NCI-H2227 (cell line): ENCODE results near the gene ULK2.

Experiments used
- DNase-seq: peaks from one replicate; lab custom pipeline; 2025; ENCODE audit not compliant: unreplicated experiment; lab: John Stamatoyannopoulos, UW

Gene ULK2

DNA sequence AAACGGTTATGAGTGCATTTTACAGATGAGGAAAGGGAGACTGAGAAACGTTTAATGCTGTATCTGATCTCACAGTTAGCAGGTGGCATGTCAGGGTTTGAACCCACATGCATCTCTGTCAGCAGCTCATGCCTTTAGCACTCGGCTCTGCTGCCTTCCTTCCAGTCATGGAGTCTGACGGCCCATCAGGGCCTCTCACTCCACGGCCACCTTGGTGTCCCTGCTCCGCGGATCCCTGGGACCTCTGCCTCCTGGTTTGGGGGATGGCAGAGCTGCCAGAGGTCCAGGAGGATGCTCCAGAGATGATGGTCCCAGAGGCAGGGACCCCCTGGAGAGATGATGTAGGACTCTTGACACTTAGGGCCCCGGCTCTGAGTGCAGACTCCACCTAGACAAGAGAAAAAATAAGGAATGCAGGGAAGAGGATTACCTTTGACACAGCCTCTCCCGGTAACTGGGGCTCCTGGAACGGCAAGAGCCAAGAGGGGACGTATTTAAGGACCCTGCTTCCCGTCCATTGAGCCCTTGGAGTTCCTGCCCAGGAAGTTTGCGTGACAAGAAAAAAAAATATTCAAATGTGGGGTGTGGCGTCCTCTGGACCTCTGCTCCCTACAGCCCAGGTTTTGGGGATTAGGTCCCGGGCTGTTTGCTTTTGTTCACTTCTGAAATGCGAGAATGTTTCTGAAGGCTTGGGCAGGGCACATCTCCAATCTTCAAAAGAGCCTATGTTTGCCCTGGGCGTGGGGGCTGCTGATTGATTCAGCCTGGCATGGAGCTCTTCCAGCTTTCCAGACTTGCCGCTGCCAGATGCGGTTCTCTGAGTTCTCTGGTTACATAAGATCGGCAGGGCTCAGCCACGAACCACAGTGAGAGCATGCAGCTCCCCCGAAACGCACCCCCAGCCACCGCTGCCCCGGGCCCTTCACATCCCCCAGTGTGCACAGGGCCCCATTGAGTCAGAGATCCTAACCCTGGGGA is 119.6 kb downstream of the ULK2 start, which contains the start of gene ALDH3A1:
Gene ALDH3A1 (minus strand): TSS at position 470 of the 978 bp plus-strand sequence. CDS start 3,169 bp downstream, outside the sequence.
- no peak for DNase-seq

DNA sequence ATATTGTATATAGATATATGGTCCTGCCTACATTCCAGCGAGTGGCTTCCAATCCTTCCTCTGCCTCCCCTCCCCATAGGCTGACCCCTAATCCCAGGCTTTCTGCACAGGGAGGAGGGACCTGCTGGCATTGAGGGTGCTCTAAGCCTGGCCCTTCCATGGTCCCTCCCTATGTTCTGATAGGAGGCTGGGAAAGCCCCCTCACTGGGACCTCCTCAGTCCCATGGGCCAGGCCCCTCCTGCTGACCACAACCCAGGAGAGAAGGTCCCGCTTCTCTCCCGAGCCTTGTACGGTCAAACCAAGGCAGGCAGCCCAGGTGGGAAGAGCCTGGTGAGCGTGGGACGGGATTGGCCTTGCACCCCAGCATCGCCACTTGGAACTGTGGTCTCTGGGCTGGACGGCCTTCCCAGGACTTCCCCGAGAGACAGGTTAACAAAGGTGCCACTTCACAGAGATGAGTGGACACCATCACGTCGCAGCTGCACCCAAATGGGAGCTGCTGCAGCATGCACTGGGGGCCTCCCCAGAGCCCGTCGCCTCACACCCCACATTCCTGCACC is 120.5 kb downstream of the ULK2 start:
- DNase-seq = no peak

DNA sequence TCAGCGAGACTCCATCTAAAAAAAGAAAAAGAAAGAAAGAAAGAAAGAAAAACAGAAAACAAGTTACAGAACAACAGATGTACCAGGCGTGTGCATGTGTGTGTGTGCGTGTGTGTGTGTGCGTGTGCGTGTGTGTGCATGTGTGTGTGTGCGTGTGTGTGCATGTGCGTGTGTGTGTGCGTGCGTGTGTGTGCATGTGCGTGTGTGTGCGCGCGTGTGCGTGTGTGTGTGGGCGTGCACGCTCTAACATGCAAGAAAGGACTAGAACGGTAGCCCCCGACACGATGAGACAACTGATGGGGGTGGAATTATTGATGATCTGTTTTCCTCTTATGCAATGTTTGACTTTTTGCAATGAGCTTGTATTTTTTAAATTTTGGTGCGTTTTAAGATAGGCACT is 121.2 kb downstream of the ULK2 start:
- DNase-seq = no peak

DNA sequence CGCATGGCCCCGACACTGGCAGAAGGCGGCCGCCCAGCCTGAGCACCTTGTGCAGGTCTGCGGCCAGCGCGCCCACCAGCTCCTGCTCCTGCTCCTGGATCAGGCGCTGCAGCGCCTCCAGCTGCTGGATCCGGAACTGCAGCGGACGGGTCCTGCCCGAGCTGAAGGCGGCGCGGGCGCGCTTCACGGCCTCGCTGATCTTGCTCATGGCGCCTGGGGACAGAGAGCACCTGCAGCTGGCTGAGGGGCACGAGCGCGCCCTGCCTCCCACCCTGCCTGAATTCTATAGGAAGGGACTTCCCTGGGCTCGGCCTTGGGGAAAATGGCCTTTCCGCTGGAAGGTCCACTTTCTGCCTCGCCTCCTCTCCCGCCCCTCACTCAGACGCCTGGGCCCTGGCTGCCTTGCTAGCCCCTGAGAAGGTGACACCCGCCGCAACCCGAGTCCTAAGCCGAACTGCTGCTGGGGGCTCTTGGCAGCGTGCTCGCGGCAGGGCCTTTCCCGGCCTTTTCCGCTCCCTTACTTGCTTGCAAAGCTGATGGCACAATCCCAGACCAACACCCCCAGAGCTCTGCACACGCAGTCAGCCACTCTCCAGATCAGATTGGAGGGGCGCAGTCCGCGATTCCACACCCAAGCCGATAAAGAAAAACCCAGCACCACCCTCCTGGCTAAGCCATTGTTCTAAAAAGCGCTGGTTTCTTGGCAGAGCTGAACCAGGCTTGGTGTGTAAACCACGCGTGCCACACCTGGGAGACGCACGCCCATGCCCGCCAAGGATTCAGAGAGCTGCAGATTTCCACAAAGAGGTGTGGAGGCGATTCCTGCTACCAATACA is 122.6 kb downstream of the ULK2 start:
- peak; percentile 88 for DNase-seq

DNA sequence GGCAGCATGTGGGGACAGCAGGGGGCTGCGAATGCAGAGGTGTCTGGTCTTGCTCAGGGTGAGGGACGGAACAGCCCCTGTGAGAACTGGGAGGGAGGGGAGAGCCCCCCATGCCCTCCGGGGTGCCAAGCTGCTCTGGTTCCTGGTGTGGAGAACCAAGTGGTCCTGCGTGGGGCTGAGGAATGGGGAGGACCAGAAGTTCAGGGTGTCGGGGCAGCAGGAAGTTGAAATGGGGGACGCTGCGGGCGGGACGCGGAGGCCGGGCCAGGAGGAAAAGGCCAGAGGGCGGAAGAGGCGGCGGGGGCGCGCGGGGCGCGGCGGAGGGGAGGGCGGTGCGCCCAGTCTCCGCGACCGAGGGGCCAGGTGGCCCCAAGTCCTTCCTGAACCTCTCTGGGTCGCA is 123.2 kb downstream of the ULK2 start:
- no peak for DNase-seq

DNA sequence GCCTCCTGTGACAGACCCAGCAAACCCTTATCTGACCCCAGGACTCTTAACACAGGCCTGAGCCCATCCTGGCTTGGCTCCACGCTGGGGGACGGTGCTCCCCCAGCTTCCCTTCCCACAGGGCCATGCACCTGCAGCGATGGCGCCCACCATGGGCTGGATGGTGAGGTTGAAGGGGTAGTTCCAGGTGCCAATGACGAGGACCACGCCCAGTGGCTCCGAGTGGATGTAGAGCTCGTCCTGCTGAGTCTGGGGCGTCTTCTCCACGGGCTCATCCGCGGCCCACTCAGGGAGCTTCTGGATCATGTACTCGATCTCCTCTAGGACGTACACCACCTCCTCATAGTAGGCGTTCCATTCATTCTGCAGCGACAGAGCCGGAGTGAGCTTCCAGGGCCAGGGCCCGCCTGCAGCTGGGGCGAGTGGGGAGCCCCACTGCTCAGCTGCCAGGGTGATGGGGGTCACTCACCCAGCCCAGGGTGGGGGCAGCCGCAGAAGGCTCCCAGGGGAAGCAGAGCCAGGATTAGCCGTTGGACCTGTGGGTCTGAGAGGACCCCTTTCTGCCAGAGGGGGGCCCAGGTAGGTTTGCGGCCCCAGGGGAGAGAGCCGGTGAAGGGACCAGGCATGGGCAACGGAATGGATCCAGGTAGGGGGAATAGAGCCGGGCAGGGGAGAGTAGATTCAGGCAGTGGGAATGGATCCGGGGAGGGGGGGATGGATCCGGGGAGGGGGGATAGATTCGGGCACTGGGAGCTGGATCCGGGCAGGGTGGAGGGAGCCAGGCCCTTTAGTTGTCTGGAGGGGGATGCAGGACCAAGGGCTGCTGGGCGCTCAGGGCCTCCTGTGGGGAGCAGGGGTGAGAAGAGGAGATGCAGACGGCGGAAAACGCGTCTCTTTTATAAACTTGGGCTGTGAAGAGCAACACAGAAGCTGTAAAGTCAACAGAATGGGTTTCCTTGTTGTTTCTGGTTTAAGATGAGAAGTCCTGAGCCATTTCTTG is 124.3 kb downstream of the ULK2 start:
- no peak for DNase-seq

DNA sequence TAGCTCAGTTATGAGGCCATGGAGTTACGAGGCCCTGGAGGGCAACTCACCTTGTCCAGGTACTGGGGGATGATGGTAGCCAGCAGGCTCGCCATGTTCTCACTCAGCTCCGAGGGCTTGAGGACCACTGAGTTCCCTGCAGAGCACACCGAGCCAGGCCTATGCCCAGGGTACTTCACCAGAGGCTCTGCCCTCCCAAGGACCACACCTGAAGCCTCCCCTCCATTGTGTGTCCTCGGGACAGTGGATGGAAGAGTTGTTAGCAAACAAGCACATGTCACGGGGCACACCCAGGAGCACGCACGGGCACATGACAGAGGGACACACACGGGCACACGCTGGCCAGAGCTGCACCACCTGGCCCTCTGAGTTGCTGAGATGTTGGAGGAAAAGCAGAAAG is 125.2 kb downstream of the ULK2 start:
- DNase-seq = no peak

DNA sequence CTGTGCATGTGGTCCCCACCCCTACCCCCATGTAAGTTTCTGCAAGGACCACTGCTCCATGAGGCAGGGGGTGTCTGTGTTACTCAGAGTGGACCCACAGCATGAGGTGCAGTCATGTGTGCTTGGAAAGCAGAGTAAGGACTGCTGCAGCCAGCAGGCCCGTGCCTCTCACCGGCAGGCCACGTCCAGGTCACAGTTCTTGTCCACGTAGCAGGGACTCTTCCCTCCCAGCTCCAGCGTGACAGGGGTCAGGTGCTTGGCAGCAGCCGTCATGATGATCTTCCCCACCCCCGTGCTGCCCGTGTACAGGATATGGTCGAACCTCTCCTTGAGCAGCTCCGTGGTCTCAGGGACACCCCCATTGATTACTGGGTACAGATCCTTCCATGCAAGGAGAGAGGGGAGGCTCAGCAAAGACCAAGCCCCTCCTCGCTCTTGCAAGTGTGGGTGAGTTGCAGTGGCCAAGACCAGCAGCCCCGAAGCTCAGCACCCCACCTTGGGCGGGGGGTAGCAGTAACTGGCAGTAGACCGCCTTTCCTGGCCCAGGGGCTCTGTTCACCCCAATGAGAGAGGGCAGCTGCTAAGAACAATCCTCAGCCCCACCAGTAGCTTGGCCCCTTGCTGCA is 125.8 kb downstream of the ULK2 start:
- no peak for DNase-seq

DNA sequence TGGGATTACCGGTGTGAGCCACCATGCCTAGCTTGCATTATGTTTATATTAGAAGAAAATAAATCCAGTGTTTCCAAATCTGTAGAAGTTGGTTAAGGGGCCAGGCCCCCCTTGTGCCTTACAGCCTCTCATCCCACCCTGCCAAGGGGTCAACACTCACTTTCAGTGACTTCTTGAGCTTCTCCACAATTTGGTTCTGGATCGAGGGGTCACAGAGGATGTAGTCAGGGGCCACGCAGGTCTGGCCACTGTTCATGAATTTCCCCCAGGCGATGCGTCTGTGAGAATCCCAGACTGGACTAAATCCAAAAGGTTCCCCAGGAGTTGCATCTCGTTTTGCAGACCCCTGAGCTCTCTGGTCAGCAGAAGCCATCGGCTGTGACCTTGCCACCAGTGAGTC is 126.8 kb downstream of the ULK2 start:
- no peak for DNase-seq

DNA sequence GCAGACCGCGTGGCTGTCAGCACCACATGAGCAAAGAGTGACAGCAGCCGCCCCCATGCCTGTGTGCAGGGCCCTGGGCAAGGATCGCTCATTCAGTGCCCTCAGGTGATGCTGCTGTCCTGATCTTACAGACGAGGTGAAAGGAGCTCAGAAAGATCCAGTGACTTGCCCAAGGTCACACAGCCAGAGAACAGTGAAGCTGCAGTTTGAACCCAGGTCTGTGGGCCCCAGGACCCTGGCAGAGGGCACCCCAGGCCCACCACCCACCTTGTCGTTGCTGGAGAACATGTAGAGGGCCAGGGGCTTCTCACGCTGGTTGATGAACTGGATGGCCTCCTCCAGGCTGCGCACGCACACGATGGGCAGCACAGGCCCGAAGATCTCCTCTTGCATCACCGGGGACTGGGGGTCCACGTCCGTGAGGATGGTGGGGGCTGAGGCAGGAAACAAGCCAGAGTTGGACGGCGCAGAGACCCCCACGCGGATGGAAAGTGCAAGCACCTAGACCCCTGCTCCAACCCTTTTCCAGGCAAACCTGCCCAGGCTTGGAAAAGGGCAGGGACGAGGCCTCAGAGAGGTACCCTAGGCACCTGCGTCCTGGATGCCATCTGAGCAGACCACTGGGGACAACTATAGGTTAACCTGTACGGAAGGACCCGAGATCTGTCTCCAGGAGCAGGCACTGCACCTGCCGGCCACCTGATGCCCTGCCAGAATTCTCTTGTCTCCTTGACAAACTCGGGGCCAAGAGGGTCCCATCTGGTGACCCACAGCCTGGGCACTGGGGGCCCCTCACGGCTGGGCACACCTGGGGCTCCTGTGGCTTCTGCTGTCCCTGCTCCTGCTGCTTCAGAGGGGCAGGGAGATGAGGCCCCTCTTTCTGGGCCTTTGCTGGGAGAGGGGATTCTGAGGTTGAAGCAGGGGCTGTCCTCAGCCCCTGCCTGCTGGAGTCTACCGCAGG is 128.2 kb downstream of the ULK2 start:
- DNase-seq = no peak

DNA sequence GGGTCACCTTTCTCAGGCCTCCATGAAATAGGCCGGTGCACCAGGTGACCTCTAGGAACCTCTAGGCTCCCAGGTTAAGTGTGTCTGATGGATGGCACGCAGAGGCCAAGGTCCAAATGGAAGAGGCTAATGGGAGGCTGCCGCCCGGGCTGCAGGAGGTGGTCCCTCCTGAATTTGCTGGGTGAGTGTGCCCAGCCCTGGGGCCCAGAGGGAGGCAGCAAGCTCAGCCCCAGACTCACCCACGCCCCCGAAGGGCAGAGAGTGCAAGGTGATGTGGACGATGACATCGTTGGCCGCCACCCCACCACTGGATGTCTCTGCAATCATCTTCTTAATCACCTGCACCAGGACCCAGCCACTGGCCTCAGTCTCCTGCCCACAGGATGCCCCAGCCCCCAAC is 129.0 kb downstream of the ULK2 start:
- no peak for DNase-seq

DNA sequence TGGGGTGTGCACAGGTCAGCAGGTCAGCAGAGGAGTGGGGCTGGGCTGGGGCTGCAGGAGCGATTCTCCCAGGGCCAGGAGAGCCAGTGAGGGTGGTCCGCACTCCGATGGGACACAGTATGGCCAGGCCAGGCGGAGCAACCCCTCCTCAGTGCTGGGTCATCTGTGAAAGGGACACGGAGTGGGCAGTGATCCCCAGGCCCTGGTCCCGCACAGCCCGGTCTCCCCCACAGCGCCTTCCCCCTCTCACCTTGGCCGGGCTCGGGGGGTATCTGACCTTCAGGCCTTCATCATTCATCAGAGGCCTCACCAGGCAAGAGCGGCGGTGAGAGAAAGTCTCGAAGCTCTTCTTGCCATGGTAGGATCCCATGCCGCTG is 129.7 kb downstream of the ULK2 start:
- DNase-seq = no peak

DNA sequence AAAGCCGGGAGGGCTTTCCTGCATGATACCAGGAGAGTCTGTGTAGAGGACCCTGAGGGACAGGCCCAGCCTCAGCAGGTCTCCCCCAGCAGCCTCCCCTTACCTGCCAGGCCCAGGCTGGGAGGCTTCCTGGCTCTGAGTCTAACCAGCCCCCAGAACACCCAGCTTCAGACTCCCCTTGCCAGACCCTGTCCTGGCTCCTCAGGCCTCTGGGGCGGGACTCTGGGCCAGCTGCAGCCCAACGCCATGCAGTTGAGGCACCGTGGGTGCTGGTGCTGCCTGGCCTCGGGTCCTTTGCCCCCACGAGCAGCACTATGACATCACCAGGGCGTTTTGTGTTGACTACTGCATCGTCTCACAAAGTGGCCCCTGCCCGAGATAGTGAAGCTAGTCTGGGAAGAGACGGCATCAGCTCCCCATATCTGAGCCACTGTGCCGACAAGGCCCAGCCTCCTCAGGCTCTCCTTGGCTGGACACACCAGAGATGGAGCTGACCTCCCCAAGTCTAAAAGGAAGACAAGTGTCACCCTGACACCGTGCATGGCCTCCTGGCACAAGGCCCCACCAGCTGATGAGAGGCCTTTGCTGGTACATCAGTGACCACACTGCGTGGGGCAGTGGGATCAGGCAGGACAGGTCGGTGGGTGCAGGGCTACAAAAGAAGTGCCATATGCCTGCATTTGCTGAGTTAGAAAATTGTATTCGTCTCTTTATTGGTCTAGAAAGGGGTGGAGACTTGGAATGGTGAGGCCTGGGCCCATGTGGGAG is 130.2 kb downstream of the ULK2 start:
- no peak for DNase-seq

DNA sequence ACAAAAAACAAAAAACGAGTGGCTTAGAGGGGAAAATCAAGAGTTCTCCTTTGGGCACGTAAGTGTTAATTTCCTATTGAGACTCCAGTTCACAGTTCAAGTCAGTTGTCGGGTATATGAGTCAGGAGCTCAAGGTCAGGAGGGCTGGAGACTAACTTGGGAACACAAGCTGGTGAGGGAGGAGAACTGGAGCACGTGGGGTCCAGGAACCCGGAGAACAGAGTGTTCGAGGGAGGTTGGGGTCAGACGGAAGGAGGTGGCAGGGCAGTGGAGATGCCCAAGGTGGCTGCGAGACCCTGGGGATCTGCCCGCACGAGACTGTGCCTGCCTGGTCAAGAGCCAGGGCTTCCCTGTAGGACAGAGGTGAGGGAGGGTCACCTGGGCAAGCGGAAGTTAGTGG is 131.7 kb downstream of the ULK2 start:
- no peak for DNase-seq

DNA sequence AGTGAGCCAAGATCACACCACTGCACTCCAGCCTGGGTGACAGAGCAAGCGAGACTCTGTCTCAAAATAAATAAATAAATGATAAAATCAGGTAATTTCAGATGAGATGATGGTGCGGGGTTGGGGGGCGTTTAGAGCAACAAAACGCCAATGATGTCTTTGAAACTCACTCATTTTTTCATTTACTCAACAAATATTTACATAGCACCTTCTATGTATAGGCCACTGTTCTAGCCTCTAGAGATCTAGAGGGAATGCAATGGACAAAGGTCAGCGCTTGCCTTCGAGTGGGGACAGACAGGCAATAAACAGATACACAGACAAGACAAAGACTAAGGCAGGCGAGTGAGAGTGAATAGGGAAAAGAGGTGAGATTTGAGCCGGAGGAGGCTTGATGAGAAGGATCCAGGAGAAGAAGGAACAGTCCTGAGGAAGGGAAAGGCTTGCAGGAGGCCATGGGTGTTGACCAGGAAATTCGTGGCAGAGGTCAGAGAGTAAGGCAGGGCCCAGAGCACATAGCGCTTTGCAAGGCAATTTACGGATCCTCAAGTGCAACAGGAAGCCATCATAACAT is 133.7 kb downstream of the ULK2 start:
- DNase-seq = no peak

DNA sequence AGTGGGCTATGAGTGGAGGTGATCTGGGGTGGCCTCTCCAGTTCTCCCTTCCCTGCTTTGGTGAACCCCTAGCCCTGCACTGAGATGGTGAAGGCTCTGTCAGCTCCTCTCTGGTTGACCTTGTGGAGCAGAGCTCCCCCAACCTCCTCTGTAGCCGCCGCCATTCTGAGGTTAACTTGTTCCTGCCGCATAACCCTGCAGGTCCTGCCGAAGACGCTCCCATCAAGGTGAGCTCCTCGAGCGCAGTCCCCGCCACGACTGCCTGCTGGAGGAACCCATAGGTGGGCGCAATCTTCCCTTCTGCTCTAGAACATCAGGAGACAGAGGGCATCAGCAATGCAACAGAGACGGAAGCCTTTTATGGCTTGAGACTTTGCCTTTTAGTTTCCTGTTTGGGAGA is 136.1 kb downstream of the ULK2 start:
- DNase-seq = no peak

DNA sequence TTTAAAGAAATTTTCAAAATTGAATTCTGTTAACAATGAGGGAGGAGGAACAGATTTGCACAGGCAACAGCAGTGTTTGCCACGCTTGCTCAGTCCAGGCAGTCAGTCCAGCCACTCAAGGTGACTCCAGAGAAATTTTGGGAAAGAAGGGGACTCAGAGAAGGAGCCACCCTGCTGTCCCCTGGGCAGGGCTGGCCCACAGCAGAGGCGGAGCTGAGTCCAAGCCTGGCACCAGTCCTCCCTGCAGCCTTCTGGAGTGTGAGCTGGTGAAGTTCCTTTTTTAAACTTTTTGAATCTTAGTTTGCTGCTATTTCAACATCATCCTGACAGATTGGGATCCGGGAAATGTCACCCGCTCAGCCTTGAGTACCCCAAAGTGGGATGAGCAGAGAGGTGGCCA is 136.9 kb downstream of the ULK2 start:
- DNase-seq = no peak

DNA sequence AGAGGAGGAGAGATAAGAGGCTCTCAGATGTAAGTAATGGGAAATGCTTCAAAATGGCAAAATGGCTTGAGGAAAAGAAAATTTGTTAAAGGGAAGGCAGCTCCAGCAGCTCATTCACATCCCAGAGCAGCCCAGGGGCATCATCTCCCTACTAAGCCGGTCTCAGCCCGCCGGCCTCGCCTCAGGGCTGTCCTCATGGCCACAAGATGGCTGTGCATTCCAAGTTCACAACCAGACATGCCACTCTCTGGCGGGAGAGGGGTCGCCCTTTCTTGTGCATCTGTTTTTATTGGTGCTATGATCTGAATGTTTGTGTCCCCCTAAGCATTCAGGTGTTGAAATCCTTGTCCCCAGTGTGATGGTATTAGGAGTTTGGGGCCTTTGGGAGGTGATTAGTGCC is 137.8 kb downstream of the ULK2 start:
- no peak for DNase-seq
